IMR-90 (cell line): ENCODE results near the gene GRIFIN.

Experiments
- BHLHE40 ChIP-seq: fragments of 150-350 bp; IDR thresholded peaks from 2 replicates; pipeline ENCODE4 v1.6.1; 2016; ENCODE audit warnings: mild to moderate bottlenecking, low read depth, low read length
- CEBPB ChIP-seq: IDR thresholded peaks from 2 replicates; pipeline ENCODE4 v1.6.1; 2012; ENCODE audit warnings: low read depth, low read length, improper control_type of control experiment
- CHD1 ChIP-seq: IDR thresholded peaks from 2 replicates; pipeline ENCODE4 v1.6.1; 2012; ENCODE audit warnings: low read depth, low read length, improper control_type of control experiment
- FOS ChIP-seq: fragments of 150-350 bp; IDR thresholded peaks from 2 replicates; pipeline ENCODE4 v1.6.1; 2016; ENCODE audit warnings: low read depth, low read length
- MAFK ChIP-seq: IDR thresholded peaks from 2 replicates; pipeline ENCODE4 v1.6.1; 2012; ENCODE audit warnings: low read depth, low read length, improper control_type of control experiment
- MAZ ChIP-seq: IDR thresholded peaks from 2 replicates; pipeline ENCODE4 v1.6.1; 2012; ENCODE audit warnings: low read depth, mild to moderate bottlenecking, low read length, improper control_type of control experiment, moderate library complexity, borderline replicate concordance
- MXI1 ChIP-seq: IDR thresholded peaks from 2 replicates; pipeline ENCODE4 v1.6.1; 2012; ENCODE audit warnings: low read depth, mild to moderate bottlenecking, low read length, moderate library complexity, borderline replicate concordance
- POLR2A ChIP-seq: IDR thresholded peaks from 2 replicates; pipeline ENCODE4 v1.6.1; 2012; ENCODE audit warnings: mild to moderate bottlenecking, low read depth, low read length
- RAD21 ChIP-seq: IDR thresholded peaks from 2 replicates; pipeline ENCODE4 v1.6.1; 2012; ENCODE audit warnings: low read length, improper control_type of control experiment
- RFX5 ChIP-seq: IDR thresholded peaks from 2 replicates; pipeline ENCODE4 v1.8.0; 2012; ENCODE audit warnings: low read depth, mild to moderate bottlenecking, low read length, moderate library complexity
- SMC3 ChIP-seq: fragments of 150-350 bp; IDR thresholded peaks from 2 replicates; pipeline ENCODE4 v1.6.1; 2016; ENCODE audit warnings: low read depth, mild to moderate bottlenecking, antibody characterized with exemption, low read length, moderate library complexity
- TF ChIP-seq, protein P1 (sequence below): conservative IDR thresholded peaks from 2 replicates; pipeline ENCODE4 v1.5.1; 2012; ENCODE audit warnings: mild to moderate bottlenecking, low read depth, low read length, improper control_type of control experiment
- TF ChIP-seq, protein P2 (sequence below): fragments of 150-350 bp; IDR thresholded peaks from 2 replicates; pipeline ENCODE4 v1.6.1; 2016; ENCODE audit warnings: low read depth, mild to moderate bottlenecking, low read length, moderate library complexity, borderline replicate concordance
- TF ChIP-seq, protein P3 (sequence below): fragments of 150-350 bp; IDR thresholded peaks from 2 replicates; pipeline ENCODE4 v1.6.1; 2017; ENCODE audit warnings: mild to moderate bottlenecking, antibody characterized with exemption, low read length, low read depth

DNA sequence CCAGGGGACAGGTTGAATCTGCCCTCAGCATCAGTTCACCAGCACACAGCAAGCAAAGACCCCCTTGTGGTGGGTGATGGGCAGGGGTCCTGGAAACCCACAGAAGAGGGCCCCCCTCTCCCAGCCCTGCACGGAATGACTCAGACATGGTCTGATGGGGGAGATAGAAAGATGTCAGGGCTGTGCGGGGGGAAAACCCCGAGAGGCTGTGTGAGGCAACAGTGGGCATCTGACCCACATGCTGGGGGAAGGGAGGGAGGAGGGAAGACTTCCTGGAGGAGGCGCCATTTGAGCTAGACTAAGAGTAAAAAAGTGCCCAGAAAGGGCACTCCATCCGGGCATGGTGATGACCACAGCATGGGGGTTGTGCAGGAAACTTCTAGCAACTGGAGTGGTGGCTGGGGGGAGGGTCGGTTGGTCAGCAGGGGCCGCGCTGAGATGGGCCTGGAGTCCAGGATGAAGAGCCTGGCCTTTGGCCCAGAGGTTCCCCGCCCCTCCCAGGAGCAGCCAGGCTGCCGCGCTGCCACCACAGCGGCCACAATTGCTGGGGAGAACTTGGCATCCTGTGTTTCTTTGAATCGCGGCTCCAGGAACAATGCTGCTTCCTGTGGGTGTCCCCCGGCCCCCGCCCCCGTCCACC lies 45.9 kb upstream of the GRIFIN start:
- TF ChIP-seq, protein P1, sequence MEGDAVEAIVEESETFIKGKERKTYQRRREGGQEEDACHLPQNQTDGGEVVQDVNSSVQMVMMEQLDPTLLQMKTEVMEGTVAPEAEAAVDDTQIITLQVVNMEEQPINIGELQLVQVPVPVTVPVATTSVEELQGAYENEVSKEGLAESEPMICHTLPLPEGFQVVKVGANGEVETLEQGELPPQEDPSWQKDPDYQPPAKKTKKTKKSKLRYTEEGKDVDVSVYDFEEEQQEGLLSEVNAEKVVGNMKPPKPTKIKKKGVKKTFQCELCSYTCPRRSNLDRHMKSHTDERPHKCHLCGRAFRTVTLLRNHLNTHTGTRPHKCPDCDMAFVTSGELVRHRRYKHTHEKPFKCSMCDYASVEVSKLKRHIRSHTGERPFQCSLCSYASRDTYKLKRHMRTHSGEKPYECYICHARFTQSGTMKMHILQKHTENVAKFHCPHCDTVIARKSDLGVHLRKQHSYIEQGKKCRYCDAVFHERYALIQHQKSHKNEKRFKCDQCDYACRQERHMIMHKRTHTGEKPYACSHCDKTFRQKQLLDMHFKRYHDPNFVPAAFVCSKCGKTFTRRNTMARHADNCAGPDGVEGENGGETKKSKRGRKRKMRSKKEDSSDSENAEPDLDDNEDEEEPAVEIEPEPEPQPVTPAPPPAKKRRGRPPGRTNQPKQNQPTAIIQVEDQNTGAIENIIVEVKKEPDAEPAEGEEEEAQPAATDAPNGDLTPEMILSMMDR = no peak
- no peak for TF ChIP-seq POLR2A
- TF ChIP-seq FOS = no peak
- TF ChIP-seq, protein P2, sequence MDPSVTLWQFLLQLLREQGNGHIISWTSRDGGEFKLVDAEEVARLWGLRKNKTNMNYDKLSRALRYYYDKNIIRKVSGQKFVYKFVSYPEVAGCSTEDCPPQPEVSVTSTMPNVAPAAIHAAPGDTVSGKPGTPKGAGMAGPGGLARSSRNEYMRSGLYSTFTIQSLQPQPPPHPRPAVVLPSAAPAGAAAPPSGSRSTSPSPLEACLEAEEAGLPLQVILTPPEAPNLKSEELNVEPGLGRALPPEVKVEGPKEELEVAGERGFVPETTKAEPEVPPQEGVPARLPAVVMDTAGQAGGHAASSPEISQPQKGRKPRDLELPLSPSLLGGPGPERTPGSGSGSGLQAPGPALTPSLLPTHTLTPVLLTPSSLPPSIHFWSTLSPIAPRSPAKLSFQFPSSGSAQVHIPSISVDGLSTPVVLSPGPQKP = no peak
- no peak for TF ChIP-seq SMC3
- TF ChIP-seq MXI1 = no peak
- TF ChIP-seq CEBPB = peak; percentile 45; the same call in 1 of the 2 replicates
- no peak for TF ChIP-seq RFX5
- TF ChIP-seq RAD21 = no peak
- no peak for TF ChIP-seq BHLHE40
- TF ChIP-seq MAZ = no peak
- no peak for TF ChIP-seq CHD1
- TF ChIP-seq MAFK = no peak
- TF ChIP-seq, protein P3, sequence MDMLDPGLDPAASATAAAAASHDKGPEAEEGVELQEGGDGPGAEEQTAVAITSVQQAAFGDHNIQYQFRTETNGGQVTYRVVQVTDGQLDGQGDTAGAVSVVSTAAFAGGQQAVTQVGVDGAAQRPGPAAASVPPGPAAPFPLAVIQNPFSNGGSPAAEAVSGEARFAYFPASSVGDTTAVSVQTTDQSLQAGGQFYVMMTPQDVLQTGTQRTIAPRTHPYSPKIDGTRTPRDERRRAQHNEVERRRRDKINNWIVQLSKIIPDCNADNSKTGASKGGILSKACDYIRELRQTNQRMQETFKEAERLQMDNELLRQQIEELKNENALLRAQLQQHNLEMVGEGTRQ = no peak
